HG03571 (cell line): Measurements from ENCODE around the gene ALX4.

Experiments
- ATAC-seq: cut with Tn5 transposase; IDR thresholded peaks from one replicate; pipeline ENCODE4 v1.9.1; 2021; ENCODE audit not compliant: unreplicated experiment

Gene ALX4

DNA sequence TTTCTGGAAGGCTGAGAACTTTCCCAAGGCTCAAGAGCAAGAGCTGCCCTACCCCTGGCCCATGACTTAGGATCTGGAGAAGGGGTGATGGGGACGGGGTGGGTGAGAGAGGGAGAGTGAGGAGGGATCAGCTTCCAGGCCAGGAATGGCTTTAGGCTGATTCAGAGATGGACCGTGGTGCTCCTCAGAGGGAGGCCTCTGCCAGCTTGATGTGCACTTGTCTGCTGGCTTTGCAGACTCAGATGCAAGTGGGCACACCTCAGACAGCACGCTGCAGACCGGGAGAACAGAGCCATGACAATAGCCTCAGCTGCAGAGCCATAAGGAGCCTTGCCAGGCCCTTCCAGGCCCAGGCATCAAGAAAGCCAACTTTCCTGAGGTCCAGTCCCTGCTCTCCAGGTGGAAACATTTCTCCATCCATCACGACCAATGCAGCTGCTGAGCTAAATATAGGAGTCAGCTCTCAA is 41.3 kb downstream of the ALX4 start:
- ATAC-seq = no peak

DNA sequence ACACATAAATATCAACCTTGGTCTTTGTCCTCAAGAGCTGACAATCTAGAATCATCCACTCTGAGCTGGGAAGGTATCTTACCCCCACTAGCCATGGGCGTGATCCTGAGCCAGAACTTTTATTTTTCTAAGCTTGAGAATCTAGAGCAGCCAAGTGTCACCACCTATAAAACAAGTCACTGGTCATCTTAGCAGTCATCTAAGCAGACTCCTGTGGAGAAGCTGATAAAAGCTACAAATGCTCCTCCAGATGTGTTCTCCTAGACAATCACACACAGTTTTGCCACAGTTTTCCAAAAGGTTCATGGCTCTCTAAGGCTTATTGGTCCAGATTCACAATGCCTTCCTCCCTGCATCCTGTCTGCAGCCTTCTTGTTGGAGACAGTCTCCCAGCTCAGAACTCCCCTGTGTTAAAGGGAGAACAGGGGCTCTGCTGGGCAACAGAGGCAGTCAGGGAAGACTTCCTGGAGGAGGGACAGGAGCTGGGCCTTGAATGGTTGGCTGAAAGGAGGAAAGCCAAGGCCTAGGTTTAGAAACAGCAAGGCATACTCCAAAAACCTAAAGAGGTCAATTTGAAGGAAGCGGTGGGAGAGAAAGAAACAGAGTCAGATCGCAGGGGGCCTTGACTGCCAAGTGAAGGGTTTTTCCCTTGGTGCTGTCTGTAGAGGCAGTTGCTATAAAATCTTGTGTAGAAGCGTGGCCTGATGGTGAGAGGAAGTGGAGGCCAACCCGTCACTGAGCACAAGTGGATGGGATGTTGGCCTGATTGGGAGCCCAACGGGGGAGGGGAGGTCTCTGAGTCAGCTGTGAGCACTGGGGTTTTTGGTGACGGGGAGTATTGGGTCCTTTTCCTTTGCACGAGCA is 42.0 kb downstream of the ALX4 start:
- ATAC-seq = no peak

DNA sequence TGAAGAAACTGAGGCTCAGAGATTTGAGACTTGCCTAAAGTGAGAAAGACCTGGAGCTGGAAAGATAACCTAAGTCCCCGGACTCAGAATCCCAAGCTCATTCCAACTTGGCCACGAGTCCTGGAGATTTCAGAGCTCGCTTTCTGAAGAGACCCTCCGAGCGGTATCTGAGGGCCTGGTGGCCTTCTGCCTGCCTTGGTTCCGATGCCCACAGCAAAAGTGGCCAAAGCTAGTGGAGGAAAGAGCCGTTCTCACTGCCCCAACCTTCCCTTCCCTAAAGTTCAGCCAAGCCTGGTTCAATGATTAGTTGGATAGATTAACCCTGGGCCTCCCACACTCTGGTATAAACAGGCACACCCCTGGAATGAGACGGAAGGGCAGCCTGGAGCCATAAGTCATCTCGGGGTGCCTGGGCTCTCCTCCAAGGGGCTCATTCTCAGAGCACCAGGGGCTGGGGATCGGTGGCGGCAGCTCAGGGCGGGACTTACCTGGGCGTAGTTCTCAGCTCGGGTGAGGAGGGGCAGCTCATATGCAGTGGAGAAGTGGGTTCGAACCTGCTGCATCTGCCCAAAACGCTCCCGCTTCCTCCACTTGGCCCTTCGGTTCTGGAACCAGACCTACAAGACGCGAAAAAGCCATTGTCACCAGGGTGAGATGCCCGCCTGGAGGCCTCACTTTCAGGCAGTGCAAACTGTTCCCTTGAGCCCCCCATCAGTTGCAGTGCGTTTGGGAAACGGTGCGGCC is 42.8 kb downstream of the ALX4 start:
- ATAC-seq = no peak

DNA sequence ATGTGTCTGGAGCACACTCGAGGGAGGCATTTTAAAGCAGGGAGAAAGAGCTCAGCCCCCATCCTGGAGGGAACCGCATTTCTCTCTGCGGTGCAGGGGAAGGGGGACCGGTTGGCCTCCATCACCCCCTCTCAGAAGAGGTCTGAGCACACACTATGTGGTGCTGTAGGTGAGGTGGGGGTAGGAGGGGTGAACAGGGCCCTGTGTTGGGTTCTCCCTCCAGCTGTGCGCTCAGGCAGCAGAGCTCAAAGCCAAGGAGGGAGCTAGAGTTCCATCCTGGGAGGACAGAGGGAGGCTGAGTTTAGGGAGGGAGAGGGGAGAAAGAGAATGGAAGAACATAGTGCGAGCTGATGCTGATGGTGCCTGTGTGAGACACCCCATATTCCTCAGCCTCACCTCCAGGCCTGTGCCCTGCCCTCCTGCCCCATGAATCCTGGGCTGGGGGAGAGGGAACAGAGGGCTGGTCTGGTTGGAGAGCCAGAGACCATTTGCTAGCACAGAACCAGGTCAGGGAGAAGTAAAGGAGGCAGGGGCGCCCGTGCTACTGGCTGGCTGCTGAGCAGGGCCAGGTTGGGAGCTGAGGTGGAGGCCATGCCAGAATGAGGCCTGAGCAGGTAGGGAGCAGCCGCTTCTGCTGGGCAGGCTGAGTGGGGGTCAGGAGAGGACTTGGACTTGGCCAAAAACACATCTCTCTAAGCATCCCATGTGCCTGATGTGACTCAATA is 43.7 kb downstream of the ALX4 start:
- ATAC-seq = no peak

DNA sequence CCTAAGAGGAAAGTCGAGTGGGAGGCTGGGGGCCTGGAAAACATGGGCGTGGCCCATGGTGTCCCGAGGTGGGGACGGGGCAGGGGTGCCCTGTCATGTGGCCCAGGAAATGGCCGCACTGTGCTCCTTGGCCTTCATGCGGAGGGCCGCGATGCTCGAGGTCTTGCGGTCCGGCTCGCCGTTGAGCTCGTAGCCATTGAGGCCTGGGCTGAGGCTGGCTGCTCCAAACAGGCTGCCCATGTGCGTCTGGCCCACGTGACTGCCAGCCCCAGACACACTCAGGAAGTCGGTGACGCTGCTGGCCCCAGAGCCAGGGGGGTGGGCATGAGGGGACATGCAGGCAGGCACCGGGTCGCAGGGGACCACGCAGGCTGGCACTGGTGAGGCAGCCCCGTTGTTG is 45.2 kb downstream of the ALX4 start:
- no peak for ATAC-seq

DNA sequence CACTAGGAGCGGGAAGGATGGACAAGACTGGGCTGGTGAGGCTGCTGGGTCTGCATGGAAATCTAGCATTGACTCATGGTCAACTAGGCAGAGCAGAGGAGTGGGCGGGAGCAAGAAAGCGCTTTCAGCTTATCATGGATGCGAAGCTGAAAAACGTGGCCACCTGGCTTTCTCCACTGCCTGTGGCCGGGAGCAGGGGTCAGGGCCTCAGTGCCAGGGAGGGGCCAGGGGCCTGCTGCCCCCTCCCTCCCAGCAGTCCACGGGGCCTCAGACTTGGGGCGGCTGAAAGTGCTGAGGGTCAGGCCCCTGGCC is 45.5 kb downstream of the ALX4 start:
- ATAC-seq = no peak

DNA sequence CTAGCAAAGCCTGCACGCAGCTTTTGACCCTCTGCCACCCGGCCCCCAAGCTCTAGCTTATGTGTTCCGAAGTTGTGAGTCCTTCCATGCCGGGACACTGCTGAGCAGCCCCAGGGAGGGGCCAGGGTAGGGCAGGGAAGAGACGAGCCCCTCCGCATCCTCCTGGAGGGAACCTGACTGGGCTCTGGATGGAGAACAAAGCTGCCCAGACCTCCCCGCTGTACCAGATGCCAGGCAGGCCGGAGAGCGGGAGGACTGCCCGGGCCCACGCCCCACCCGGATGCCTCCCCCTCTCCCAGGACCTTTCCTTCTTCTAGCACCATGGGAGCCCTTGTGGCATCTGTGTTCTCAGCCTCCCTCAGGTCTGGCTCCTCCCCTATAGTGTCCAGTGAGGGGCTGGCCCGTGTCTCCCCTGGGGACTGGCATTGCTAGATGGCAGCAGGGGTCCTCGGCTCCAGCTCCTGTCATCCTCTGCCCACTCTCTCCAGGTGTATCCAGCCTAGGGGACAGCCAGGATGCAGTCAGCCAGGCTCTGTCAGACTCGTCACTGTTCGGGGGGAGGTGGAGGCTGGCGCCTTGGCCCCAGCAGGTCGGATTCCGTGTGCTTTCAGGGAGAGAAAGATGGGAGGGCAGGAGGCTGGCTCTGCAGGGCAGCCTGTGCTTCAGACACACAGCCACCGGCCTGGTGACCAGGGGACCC is 46.1 kb downstream of the ALX4 start:
- no peak for ATAC-seq

DNA sequence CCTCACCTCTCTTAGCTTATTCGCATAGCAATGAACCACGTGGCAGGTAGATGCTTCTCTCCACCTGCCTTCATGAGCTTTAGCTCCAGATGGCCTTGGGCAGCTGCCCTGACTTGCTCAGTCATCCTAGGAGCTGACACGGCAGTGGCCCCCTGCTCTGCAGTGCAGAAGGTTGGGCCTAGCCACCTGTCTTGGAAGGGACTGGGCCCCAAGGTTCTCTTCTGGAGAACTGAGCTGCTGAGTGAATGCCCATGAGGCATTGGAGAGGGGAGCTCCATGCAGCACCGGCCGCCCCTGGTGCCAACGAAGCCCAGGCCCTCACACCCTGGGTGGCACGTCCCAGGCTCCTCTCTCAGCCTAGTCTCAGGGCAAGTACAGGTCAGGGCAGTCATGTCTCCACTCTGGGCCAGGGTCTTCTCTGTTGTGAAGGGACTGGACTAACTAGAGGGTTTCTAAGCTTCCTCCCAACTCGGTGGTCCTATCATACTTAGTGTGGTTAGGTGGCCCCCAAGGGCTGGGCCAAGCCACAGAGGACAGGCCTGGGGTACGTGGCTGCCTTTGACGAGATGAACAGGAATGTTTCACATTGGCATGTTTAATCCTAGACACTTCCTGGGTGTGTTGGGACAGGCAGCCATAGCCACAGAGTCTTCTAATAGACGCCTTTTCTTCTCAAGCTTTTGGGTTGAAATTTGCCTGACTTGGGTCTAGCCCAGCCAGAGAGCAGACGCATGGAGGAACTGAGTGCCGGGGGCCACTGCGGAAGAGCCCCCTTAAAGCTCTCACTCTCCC is 47.9 kb downstream of the ALX4 start:
- no peak for ATAC-seq

DNA sequence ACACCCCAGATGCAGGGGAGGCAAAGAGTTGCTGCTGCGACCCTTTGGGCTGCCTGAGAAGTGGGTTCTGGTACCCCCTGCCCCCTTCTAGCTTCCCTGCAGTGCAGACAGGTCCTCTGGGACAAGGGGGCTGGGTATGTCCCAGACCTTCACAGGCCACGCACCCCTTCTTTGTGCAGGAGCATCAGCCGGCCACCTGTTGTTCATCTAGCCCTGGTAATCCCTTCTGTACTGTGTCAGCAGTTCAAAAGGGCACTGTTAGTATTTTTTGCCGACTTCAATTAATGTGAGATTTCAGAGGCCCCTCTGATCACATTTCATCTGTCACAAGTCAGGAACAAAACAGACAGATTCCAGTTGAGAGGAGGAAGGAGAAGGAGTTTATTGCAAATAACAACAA is 49.9 kb downstream of the ALX4 start:
- no peak for ATAC-seq

DNA sequence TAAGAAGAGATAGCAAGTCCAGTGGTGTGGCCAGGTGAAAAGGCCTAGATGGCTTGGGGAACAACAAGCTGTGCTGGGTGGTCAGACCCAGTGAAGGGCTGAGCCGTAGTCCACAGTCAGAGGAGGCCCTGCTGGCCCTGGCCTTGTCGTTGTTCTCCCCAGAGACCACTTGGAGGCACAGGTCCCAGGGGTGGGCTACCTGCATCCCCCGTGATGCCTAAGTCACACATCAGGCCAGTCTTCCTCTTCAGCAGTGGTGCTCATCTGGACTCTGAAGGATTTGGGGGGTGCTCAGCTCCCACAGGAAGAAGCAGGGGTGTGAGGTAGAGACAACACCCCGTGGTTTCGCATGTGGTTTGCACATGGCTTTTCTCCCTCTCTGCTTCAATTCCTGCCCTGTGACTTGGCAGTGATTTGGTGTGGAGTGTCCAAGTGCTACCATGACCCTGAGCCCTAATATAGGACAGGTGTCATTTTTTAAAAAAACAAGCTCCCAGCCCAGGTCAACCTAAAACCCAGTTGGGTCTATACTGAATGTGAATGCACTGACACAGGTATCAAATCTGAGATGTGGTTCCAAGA is 51.0 kb downstream of the ALX4 start:
- no peak for ATAC-seq

DNA sequence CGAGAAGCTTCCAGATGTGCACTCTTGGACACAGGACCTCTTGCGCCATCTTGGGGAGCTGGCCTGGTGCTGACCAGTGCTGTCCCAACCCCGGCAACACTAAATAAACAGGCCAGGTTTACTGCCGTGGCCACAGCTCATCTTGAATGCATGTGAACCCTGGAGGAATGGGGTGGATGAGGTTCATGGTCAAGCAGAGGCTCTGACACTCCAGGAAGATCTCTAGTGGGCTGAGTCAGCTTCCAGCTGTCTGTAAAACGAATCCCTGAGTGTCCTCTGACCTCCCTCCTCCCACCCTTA is 51.8 kb downstream of the ALX4 start:
- ATAC-seq = no peak

DNA sequence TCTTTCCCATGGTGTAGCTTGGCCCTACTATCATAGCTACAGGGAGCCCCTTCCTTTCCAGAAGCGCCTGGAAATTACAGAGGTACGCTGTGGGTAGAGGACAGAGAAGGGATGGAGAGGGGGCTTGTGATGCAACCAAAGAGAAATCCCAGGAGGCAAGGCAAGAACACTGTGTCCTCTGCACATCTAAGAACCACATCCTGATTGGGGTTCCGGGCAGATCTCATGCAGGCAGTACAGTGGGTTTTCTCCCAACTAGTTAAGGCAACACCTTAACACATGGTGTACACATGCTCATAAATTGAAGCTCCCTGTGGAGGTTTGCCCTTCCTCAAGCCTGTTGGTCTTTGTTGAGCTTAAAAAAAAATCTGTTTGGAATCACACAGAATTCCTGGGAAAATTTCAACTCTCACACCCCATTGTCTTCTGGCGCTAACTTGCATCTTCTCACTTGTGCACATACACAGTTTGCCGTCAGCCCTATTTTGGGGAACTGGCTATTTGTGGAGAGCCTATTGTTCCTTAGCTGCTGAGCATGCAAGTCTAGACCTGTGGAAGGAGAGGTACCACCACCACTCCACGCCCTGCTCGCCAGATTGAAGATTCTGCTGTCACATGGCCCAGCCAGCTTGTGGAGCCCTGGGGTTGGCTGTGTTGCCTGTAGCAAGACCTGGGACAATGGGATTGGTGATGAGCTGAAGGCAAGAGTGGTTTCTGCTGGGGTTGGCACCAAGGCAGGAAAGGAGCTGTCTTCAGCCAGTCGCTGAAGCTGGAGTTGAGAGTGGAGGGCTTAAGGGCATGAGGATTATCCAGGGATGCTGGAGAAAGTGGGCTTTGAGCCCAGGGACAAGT is 52.4 kb downstream of the ALX4 start:
- ATAC-seq = no peak

DNA sequence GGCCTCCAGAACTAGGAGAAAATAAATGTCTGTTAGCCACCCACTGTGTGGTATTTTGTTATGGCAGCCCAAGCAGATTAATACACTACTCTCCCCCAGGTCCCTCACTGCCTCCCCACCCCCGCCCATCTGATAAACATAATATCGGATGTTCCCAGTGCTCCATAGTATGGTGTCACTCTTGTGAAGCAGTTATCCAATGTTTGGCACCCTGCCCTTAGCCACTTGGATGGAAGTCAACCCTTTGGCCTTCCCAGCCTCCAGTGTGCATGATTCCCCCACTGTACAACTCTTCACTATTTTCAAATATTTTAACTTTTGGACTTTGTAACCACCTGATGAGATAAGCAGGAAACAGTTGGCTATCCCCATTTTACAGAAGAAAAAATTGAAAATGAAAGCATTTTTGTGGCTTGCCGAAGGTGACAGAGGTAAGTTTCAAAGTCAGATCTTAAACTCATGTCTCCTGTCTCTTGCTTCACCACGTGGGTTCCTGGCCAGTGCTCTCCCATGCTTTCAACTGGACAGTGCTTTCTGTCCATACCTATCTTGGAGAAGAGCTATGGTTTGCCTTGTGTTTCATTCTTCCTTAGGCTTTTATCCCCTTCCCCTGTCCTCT is 53.2 kb downstream of the ALX4 start:
- no peak for ATAC-seq

DNA sequence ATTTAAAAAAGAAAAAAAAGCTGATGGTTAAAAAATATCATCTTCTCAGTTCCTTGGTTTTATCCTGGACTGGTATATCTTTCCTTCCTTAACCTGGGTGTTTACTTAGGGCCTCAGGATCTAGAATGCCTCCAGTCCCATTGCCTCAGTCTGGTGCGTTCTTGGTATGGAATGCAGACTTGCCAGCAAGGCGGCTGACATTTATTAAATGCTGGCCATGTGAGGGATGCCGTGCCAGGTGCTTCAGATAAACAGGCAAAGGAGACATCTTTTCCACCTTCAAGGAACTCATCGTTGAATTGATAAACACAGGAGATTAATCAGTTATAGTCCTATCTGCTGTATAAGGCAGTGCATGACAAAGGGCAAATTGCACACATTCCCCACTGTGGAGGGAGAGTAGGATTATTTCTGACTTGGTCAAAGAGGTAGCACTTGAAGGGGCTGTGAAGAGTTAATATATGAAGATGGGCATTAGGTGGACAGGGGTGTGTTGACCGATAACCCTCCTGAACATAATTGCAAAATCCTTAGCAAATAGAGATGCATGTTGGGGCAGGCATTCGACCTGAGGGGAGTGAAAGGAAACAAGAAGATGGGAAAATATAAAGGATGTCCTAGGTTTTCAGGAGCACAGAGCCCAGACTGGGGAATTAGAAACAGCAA is 54.4 kb downstream of the ALX4 start:
- ATAC-seq = no peak

DNA sequence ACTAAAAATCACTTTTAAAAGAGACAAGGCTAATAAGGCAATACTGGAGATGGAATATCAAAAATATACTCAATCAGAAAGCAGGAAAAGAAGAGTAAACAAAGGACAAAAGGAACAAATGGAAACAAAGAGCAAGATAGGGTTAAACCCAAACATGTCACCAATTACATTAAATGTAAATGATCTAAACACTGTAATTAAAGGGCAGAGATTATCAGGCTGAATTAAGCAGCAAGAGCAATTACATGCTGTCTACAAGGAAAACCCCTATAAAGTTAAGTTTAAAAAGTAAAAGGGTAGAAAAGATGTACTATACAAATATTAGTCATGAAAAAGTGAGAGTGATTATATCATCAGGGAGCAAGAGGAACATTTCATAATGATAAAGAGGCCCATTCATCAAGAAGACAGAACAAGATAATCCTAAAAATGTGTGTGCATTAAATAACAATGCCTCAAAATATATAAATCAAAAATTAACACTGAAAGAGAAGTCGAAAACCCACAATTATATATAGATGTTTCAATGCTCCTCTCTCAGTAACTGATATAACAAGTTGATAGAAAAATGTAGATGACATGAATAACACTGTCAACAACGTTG is 56.8 kb downstream of the ALX4 start:
- ATAC-seq = no peak

DNA sequence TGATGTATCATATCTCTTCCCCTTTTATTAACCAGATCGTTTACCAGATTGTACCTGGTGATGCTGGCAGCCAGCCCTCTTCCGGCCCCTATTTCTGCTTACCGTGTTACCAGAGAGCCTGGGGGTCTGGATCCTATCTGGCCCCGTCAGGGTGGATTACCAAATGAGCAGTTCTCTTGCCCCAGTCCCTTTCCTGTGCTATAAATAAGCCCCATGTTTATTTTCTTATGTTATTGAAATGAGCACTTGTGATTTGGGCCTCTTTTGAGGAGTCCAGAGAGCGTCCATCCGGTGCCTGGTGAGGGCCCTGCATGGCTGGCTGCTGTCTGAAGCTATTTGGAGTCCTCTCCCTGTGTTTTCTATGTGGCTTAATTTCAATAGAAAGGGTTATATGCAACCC is 59.5 kb downstream of the ALX4 start:
- ATAC-seq = no peak

DNA sequence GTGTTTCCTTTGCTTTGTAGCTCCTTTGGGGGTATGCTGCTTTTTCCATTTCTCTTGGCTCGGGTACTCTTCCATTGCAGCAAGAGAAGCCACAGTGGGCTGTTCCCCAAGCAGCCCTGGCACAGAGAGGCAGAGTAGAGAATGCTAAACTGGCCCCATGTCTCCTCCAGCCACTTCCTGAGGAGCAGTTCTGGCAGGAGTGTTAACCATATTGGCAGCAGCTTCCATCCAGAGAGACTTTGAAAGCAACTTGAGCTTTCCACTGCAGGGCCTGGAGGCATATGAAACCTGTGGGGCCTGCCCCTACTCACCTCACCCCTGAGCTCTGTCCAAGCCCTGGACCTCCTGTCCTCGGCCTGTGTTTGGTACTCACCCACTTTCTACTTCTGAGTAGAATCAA is 61.8 kb downstream of the ALX4 start:
- ATAC-seq = no peak

DNA sequence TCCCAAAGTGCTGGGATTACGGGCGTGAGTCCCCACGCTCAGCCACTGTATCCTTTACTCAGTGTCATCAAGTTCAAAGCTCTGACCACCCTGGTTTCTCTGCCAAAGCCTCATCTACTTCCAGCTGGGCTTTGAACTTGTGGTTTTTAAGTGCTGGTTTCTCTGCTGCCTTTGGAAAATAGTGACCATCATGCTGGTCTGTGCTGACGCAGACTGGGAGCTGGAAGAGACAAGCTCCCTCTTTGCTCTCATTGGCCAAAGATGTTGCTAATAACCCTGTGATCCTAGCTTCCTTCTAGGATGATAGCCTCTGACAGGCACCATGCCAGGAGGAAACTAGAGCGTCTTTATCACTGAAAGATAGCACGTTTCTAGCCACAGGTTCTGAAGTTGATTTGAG is 62.4 kb downstream of the ALX4 start:
- ATAC-seq = no peak
